Uterus (tissue), 4 donors: Measurements from ENCODE around the gene CDH13. TPM values are rescaled to one million over a fixed set of nuclear protein-coding genes. Genes with fewer than 3 reads are reported as not detected.

Experiments used
- DNase-seq, 2 donors: peaks; one replicate each; pipeline ENCODE4 v3.0.0-alpha.2; 2019 to 2020
- H3K27ac ChIP-seq, 2 donors: fragments of 200-600 bp; sonication (generic); 1 replicate in 1 of 2; 2 replicates in 1 of 2; pipeline ENCODE4 v1.5.1; 2016 to 2018
- H3K27me3 ChIP-seq, 2 donors: fragments of 200-600 bp; sonication (generic); one replicate each; pipeline ENCODE4 v1.5.1; 2018 to 2019; ENCODE audit warnings: control low read depth in 1 of 2
- H3K36me3 ChIP-seq, 2 donors: fragments of 200-600 bp; sonication (generic); one replicate each; pipeline ENCODE4 v1.5.1; 2019; ENCODE audit warnings: control low read depth in 1 of 2
- H3K4me1 ChIP-seq, 2 donors: fragments of 200-600 bp; sonication (generic); one replicate each; pipeline ENCODE4 v1.5.1; 2018 to 2019; ENCODE audit warnings: control low read depth in 1 of 2
- H3K4me3 ChIP-seq, 2 donors: fragments of 200-600 bp; sonication (generic); 1 replicate in 1 of 2; 2 replicates in 1 of 2; pipeline ENCODE4 v1.5.1; 2018 to 2019; ENCODE audit warnings: mild to moderate bottlenecking in 1 of 2
- H3K9me3 ChIP-seq, 2 donors: fragments of 200-600 bp; sonication (generic); one replicate each; pipeline ENCODE4 v1.5.1; 2019; ENCODE audit warnings: control low read depth in 1 of 2
- POLR2A ChIP-seq, 2 donors: fragments of 450-650 bp; IDR thresholded peaks; one replicate each; pipeline ENCODE4 v1.6.1; 2016; ENCODE audit warnings: antibody characterized with exemption in 2 of 2, mild to moderate bottlenecking in 1 of 2, moderate library complexity in 1 of 2
- intact Hi-C: fragments of 100-400 bp; cut with DNase I; formaldehyde crosslinking; loops from one replicate; pipeline ENCODE4 v1.15.1; 2023; ENCODE audit warnings: low total_unique reads
- total RNA-seq, 4 donors: library from RNA; depleted of rRNA in 3 of 4; stranded (reverse); fragments of >200 nt in 3 of 4; gene quantifications; one replicate each; pipeline versions ENCODE4 v1.1.0 to v1.2.4, GENCODE V29; 2014 to 2023
- TF ChIP-seq, protein P1 (sequence below), 4 experiments: fragments of 200-600 bp in 2 of 4; fragments of 450-650 bp in 2 of 4; sonication (generic) in 2 of 4; IDR thresholded peaks; one replicate each; pipeline ENCODE4 v1.5.1; 2016 to 2019; ENCODE audit warnings: antibody characterized with exemption in 4 of 4, mild to moderate bottlenecking in 2 of 4, moderate library complexity in 1 of 4
- donor health status: DM: yes; HTN: yes; CAD: no.

CDH13 gene
- total RNA-seq, 4 donors from 2014 or later = 49.1 to 99.4 (median 82.7) TPM

- intact Hi-C loops = no loop called here
- peak; percentile 35 to 38 for DNase-seq
- H3K27ac ChIP-seq = peak overlapping the region; percentile 90
- peaks cover 12 to 15% of the 10 kb centered on the region in 2 donors for H3K4me1 ChIP-seq
- no peaks in the 10 kb centered on the region for H3K36me3 ChIP-seq
- TF ChIP-seq, protein P1, sequence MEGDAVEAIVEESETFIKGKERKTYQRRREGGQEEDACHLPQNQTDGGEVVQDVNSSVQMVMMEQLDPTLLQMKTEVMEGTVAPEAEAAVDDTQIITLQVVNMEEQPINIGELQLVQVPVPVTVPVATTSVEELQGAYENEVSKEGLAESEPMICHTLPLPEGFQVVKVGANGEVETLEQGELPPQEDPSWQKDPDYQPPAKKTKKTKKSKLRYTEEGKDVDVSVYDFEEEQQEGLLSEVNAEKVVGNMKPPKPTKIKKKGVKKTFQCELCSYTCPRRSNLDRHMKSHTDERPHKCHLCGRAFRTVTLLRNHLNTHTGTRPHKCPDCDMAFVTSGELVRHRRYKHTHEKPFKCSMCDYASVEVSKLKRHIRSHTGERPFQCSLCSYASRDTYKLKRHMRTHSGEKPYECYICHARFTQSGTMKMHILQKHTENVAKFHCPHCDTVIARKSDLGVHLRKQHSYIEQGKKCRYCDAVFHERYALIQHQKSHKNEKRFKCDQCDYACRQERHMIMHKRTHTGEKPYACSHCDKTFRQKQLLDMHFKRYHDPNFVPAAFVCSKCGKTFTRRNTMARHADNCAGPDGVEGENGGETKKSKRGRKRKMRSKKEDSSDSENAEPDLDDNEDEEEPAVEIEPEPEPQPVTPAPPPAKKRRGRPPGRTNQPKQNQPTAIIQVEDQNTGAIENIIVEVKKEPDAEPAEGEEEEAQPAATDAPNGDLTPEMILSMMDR (IDR thresholded peaks at IDR 0.05) = no peak
- TF ChIP-seq POLR2A (IDR thresholded peaks at IDR 0.05) = no peak
- H3K27me3 ChIP-seq = no peaks in the 10 kb centered on the region
- no peaks in the 10 kb centered on the region for H3K9me3 ChIP-seq
- H3K4me3 ChIP-seq = peak overlapping the region; percentile 56 to 66
These were observed 1.3 kb downstream of the CDH13 start for GRCh38 chr16:82628088-82628423.

- Histone ChIP-seq H3K4me1 (peaks cover 12 to 15% of the 10 kb centered on the region in 2 donors), H3K27ac (peak overlapping the region; percentile 90), H3K36me3 (no peaks in the 10 kb centered on the region), H3K4me3 (peak overlapping the region; percentile 56 to 66), H3K27me3 (no peaks in the 10 kb centered on the region), H3K9me3 (no peaks in the 10 kb centered on the region)
- DNase-seq = no peak
- TF ChIP-seq, protein P1 (IDR thresholded peaks at IDR 0.05) = no peak
- no peak for TF ChIP-seq POLR2A (IDR thresholded peaks at IDR 0.05)
- intact Hi-C loops = no loop called here
These were observed 1.9 kb downstream of the CDH13 start for GRCh38 chr16:82628711-82629110.

- no peaks in the 10 kb centered on the region for H3K36me3 ChIP-seq
- H3K9me3 ChIP-seq = no peaks in the 10 kb centered on the region
- H3K4me3 ChIP-seq = peak overlapping the region in 1 of 2 donors; percentile 6
- no peaks in the 10 kb centered on the region for H3K27me3 ChIP-seq
- intact Hi-C loops = no loop called here
- H3K4me1 ChIP-seq = peaks cover 12 to 15% of the 10 kb centered on the region in 2 donors
- peak overlapping the region; percentile 90 for H3K27ac ChIP-seq
- peak; percentile 16 to 45 for DNase-seq
- TF ChIP-seq POLR2A (IDR thresholded peaks at IDR 0.05) = no peak
- TF ChIP-seq, protein P1 (IDR thresholded peaks at IDR 0.05) = no peak
These were observed 2.8 kb downstream of the CDH13 start for GRCh38 chr16:82629441-82630027.

DNA sequence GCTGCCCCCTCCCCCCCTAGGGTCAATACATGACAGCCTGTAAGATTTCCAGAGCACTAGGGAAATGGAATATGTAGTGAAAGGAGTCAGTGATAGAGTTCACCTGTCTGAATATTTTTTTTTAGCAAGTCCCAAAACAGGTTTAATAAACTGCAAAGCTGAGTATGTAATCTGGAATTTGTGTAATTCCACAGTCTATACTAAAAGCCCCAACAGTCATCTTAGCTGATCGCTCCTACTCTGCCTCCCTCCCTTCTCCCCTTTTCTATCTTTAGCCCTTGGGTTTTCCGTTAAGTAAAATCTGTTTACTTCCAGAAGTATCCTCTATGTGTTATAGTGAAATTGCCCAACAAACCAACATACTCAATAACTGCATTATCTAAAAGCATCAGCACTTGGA, 3.5 kb downstream of the CDH13 start:
- intact Hi-C loops = no loop called here
- DNase-seq = no peak
- TF ChIP-seq, protein P1 (IDR thresholded peaks at IDR 0.05) = no peak
- TF ChIP-seq POLR2A (IDR thresholded peaks at IDR 0.05) = no peak
- Histone ChIP-seq H3K9me3 (no peaks in the 10 kb centered on the region), H3K4me1 (peaks cover 12 to 15% of the 10 kb centered on the region in 2 donors), H3K36me3 (no peaks in the 10 kb centered on the region), H3K27ac (peak overlapping the region; percentile 90), H3K4me3 (no peak overlapping the region), H3K27me3 (no peaks in the 10 kb centered on the region)

DNA sequence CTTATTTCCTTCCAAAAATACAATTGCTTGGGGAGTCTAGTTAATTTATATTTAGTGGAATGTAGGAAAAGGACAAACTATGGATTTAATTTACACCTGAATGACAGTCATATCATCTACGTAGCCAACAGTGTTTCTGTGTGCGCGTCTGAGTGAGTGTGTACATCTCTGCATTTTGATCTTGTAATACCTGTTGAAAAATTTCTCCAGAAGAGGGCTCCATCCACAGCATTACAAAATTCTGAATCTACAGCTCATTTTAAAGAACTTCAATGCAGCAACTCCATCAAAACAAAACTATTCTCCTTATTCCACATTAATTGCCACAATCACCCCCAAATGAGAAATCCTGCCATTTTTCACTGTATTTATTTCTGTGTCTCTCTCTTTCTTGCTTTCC, 3.9 kb downstream of the CDH13 start:
- peaks cover 12 to 15% of the 10 kb centered on the region in 2 donors for H3K4me1 ChIP-seq
- TF ChIP-seq POLR2A (IDR thresholded peaks at IDR 0.05) = no peak
- TF ChIP-seq, protein P1 (IDR thresholded peaks at IDR 0.05) = peak; percentile 7 to 27 (median 26)
- H3K36me3 ChIP-seq = no peaks in the 10 kb centered on the region
- no peak overlapping the region for H3K4me3 ChIP-seq
- DNase-seq = no peak
- no peaks in the 10 kb centered on the region for H3K9me3 ChIP-seq
- no peaks in the 10 kb centered on the region for H3K27me3 ChIP-seq
- peak overlapping the region; percentile 90 for H3K27ac ChIP-seq
- intact Hi-C loops = no loop called here
